HG03064 (cell line): ENCODE data around the gene LOX.

Experiments used
- ATAC-seq: cut with Tn5 transposase; IDR thresholded peaks from one replicate; pipeline ENCODE4 v1.9.1; 2021; ENCODE audit warnings: low read depth; ENCODE audit not compliant: unreplicated experiment

LOX gene

DNA sequence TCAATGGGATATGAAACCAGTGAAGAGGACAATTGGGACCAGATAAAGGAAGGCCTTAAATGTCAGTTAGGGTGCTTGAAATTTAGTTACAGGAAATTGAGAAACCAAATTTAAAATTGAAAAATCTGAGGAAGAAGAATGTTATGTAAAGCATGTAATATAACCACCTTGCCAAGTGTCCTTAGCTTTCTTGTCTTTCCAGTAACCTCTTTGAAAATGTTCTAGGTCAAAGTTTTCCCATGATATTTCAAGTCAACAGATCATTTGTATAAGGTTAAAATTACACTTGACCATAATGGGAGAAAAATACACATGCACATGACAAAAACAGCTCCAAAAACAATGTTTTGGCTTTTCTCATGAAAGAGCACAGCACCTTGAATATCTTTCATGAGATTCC lies 21.1 kb downstream of the LOX start:
- no peak for ATAC-seq

DNA sequence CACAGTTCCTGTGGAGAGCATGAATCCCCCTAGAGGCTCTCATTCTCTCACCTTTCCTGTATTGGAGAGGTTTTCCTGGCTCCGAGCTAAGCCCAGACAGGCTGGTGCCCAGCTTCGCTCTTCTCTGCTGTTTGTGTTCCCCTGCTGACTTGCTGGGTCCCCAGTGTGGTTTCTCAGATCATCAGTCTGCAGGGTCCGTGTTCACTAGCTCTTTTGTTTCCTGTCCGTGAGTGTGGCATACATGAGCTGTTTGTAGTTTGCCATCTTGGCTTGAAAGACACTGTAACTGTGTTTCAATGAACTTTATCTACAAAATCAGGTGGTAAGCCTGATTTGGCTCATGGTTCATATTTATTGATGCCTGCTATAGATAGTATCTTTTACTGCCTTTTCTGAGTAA lies 23.8 kb downstream of the LOX start:
- ATAC-seq, result no peak

DNA sequence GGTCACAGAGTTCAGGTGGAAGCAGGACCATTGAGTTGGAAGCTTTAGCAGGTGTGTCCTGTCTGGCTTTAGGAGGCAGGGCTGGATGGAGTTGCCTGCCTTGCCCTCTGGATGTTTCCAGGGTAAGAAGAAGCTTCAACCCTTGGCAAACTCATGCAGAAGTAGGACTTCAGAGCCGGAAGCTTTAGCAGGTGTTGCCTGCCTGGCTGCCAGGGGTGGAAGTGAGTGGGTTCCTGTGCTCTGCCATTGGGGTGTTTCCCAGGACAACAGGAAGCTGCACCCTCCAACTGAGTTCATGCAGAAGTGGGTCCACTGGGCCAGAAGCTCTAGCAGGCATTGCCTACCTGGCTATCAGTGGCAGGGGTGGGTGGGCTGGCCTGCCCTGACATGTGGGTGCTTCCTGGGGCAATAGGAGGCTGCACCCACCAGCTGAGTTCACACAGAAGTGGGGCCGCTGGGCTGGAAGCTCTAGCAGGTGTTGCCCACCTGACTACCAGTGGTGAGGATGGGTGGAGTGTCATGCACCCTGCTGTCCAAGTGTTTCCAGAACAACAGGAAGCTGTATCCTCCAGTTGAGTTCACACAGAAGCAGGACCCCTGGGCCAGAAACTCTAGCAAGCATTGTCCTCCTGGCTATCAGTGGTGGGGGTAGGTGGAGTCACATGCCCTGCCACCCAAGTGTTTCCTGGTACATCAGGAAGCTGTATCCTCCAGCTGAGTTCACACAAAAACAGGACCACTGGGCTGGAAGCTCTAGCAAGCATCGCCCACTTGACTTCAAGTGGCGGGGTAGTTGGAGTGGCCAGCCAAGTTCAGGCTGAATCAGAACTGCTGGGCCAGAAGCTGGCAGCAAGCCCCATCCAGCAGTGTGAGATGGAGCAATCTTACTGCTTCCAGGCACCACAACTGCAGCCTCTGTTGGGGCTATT lies 24.6 kb downstream of the LOX start:
- ATAC-seq, result no peak

DNA sequence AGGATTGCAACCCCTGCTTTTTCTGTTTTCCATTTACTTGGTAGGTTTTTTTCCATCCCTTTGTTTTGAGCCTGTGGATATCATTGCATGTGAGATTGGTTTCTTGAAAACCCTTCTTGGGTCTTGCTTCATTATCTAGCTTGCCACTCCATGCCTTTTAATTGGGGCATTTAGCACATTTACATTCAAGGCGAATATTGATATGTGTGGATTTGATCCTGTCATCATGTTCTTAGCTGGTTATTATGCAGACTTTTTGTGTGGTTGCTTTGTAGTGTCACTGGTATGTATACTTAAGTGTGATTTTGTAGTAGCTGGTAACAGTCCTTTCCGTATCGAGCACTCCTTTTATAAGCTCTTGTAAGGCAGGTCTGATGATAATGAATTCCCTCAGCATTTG lies 26.5 kb downstream of the LOX start:
- ATAC-seq, result no peak

DNA sequence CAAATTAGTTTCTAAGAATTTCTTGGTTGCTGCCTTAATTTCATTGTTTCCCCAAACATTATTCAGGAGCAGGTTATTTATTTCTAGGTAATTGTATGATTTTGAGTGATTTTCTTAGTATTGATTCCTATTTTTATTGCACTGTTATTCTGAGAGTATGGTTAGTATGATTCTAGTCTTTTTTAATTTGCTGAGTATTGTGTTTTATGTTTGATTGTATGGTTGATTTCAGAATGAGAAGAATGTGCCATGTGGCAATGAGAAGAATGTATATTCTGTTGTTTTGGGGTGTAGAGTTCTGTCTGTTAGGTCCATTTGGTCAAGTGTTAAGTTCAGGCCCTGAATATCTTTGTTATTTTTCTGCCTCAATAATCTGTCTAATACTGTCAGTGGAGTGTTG lies 27.1 kb downstream of the LOX start:
- ATAC-seq, result no peak

DNA sequence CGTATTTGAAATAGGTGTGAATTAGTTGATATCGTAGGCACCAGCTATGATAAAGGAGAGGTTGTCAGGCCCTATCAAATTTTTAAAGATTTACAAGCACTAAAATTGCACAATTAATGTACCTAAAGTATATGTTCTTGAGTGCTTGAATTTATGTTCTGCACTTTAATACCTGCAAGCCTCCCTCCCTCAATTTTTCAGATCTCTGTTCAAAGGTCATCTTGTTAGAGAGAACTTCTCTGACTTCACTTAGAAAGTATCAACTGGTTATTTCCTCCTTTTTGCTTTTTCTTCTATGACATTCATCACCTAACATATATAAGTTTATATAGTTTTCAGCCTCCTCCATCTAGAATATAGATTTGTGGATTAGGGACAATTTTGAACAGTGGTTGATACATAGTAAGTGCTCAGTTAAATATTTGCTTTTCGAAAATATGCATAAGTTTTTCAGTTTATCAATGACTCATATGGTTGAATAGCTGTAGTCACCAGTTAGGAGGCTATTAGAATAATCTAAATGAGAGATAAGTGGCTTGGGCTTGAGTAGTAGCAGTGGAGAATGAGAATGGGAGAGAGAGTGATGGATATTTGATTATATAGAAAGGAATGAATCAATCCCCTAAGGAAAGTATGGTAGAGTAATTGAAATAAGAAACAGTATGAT lies 37.3 kb downstream of the LOX start:
- ATAC-seq, result no peak

DNA sequence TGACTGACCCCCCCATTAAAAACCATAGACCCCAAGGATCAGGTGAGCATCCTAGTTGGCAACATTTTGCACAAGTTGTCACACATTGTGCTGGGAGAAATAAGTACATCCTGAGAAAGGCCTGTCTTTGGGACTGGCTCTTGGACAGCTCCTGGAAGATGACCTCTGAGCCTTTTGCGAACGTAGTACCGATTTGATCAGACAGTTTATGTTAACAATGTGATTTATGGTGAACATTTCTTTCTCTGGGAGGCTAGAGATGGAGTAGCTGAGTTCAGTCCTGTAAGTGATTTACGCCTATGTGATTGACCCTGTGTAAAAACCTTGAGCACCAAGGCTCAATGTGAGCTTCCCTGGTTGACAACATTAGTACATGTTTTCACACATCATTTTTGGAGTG lies 41.7 kb downstream of the LOX start:
- no peak for ATAC-seq

DNA sequence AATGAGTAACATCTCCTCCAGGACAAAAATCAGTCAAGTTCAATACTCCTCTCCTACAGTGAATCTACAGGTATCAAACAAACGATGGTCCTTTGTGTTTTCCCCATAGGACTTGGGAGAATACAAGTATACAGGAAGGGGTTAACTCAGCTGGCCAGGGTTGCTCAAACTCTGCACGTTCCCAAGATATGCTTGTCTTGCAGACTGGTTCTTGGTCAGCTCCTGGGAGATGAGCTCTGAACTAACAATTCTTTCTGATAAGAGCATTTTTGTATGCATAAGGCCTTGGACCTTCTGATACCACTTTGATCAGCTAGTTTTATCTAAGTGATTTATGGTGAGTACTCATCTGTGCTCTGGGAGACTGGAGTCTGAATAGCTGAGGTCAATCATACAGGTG lies 42.1 kb downstream of the LOX start:
- ATAC-seq, result no peak

DNA sequence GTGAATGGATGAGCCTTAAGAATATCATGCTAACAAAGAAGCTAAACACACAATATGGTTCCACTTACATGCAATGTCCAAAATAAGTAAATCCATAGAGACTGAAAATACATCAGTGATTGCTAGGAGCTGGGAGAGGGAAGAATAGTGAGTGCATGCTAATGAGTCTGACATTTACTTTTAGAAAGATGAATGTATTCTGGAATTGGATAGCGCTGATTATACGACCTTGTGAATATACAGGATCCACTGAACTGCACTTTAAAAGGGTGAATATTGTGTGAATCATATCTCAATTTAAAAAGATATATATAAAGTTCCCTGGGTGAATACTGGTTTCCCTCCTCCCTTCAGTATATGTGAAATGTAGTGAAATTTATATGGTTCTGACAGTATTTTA lies 46.2 kb downstream of the LOX start:
- ATAC-seq, result no peak

DNA sequence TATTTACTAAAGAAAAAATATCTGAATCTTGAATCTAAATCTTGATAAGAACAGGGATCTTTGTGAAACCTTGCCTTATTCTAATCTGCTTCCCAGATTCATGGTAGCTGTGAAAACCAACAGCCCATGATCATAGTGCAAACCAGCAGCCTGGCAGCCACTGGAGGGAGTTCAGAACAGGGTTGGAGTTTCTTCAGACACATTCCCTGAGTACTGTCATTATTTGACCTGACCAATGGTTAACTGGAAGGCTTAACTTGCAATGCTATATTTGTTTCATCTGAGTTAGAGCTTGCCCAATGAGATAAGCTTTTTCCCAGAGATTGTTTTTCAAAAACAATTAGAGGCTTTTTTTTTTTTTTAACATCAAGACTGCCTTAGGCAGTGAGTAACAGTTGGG lies 47.8 kb downstream of the LOX start:
- no peak for ATAC-seq

DNA sequence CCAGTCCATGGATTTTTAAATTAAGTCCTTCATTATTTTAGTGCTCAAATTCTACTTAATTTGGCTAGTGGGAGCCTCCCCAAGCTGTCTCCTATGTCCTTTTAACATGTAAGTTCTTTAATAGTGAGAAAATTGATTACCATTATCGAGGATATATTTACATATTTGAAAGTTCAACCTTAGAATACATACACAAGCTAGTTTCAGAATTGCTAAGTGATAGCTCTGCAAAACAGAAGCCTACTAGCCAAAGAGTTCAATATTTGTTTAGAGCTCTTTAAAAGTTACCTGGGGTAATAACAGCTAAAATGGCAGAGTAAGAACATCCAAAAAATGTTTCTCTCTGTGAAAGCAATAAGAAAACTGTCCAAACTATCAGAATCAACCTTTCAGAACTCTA lies 48.2 kb downstream of the LOX start:
- no peak for ATAC-seq

DNA sequence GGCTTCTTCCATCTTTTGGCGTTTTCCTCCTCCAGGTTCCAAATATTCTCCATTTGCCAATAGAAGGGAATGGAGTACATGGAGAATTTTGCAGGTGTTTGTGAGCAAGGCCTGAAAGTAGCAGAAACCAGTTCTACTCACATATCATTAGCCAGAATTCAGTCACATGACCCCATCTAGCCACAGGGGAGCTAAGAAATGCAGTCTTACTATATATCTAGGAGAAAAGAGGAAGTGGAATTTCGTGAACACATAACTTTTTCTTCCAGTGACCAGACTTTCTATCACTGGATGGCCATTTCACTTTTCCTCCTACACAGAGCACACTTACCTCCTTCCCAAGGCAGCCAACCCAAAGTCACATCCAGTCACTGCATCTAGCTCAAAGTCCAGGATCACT lies 55.1 kb downstream of the LOX start:
- no peak for ATAC-seq

DNA sequence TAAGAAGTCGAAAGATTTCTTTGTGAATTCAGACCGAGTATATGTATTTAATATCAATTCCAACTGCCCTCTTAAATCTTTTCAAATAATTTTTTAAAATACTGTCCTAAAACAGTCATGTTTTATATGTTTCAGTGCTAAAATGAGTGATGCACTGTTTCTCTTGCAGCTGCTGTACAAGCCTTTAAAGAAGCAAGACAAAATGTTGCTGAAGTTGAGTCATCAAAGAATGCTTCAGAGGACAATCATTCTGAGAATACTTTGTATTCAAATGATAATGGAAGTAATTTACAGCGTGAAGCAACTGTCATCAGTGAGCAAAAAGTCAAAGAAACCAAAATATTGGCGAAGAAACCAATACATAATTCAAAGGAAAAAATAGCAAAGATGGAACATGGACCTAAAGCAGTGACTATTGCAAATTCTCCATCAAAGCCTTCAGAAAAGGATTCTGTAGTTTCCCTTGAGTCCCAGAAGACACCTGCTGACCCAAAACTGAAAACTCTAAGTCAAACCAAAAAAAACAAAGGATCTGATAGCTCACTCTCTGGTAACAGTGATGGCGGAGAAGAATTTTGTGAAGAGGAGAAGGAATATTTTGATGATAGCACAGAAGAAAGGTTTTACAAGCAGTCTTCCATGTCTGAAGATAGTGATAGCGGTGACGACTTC lies 58.0 kb downstream of the LOX start:
- no peak for ATAC-seq

DNA sequence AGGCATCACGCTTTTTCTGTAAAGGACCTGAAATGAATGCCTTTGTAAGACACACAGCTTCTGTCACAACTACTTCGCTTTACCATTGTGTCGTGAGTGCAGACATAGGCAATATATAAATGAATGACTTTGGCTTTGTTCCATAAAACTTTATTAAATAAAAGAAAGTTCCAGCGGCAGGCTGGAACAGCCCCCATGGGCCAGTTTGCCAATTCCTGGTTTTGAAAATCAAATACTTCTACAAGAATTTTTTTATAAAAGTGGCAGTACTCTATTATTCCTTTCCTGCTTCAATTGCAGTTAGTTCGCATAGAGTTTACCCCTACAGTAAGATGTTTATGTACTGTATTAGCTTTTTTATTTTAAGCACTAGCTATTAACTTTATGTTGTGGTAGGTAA lies 62.6 kb downstream of the LOX start:
- ATAC-seq, result no peak

DNA sequence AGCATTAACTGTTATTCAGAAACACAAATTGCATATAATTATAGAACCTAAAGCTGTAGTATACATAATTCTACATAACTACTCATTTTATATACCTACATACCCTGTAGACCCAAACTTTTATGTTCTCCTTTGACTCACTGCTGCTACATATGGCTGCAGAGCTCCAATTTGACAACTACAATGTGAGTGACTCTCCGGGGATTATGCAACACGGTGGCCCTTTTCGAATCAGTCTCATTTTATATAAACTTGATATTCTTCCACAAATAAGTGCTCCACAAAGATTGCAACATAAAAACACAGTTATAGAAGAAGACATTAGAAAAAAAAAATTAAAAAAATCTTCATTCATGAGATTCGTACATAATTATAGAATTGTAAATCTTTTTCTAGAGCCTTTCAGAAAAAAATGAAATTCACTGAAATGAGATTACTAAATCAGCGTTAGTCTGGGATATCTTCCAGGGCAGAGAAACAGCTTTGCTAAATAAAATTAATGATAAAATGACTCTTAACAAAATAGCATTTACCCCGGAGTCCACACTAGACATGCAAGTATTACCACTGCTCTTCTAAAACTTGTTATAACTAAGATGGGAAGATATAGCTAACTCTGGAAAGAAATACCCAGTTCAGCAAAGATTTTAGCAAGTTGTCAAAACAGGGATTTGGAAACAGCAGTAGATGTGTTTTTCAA lies 63.7 kb downstream of the LOX start:
- ATAC-seq, result no peak
